SK-N-SH (cell line): ENCODE measurements around the gene CALB2.

Experiments used
- CTCF ChIP-seq: fragments of 200-600 bp; sonication (generic); IDR thresholded peaks from 2 replicates; pipeline ENCODE4 v1.6.1; 2017; ENCODE audit warnings: antibody characterized with exemption, mild to moderate bottlenecking, moderate library complexity
- EP300 ChIP-seq, 2 experiments: IDR thresholded peaks; 2 replicates each; pipeline versions ENCODE4 v1.4.0 to v1.6.1; 2012; ENCODE audit warnings: borderline replicate concordance in 1 of 2, low read depth in 1 of 2, low read length in 1 of 2
- EZH2phosphoT487 ChIP-seq: fragments of 200-600 bp; sonication (generic); IDR thresholded peaks from 2 replicates; pipeline ENCODE4 v1.6.1; 2017; ENCODE audit warnings: low read depth, mixed run types, mild to moderate bottlenecking, antibody characterized with exemption, moderate library complexity, borderline replicate concordance
- MAX ChIP-seq: IDR thresholded peaks from 2 replicates; pipeline ENCODE4 v1.4.0; 2012; ENCODE audit warnings: low read depth
- PBX3 ChIP-seq: IDR thresholded peaks from 2 replicates; pipeline ENCODE4; 2012
- RAD21 ChIP-seq: IDR thresholded peaks from 2 replicates; pipeline ENCODE4 v1.6.1; 2012; ENCODE audit warnings: mild to moderate bottlenecking, low read length
- REST ChIP-seq: IDR thresholded peaks from 2 replicates; pipeline ENCODE4 v1.6.1; 2012; ENCODE audit warnings: mild to moderate bottlenecking, low read depth, low read length, moderate library complexity
- RFX5 ChIP-seq: IDR thresholded peaks from 2 replicates; pipeline ENCODE4 v1.6.1; 2012; ENCODE audit warnings: mild to moderate bottlenecking, improper control_type of control experiment, low read length
- SMC3 ChIP-seq: IDR thresholded peaks from 2 replicates; pipeline ENCODE4 v1.6.1; 2012; ENCODE audit warnings: low read depth, low read length, improper control_type of control experiment
- TAF1 ChIP-seq: IDR thresholded peaks from 2 replicates; pipeline ENCODE4 v1.6.1; 2012; ENCODE audit warnings: low read depth, mild to moderate bottlenecking, low read length, moderate library complexity, borderline replicate concordance
- TEAD4 ChIP-seq: IDR thresholded peaks from 2 replicates; pipeline ENCODE4 v1.4.0; 2012; ENCODE audit warnings: mild to moderate bottlenecking, borderline replicate concordance; ENCODE audit not compliant: insufficient read depth

GRCh38 chr16:71413341-71413740 is 54.8 kb downstream of the CALB2 start:
- no peak for TF ChIP-seq CTCF
- no peak for TF ChIP-seq EP300 (IDR thresholded peaks at IDR 0.05; ENCODE audit: borderline replicate concordance in 1 of 2, low read depth in 1 of 2, low read length in 1 of 2)
- no peak for TF ChIP-seq MAX
- no peak for TF ChIP-seq REST
- TF ChIP-seq SMC3 = no peak
- no peak for TF ChIP-seq PBX3
- TF ChIP-seq TEAD4 = no peak
- TF ChIP-seq RAD21 = no peak
- no peak for TF ChIP-seq TAF1
- TF ChIP-seq EZH2phosphoT487 = no peak
- no peak for TF ChIP-seq RFX5
